Stomach (tissue), 4 donors: ENCODE results near the gene SPAG16.

Source experiments
- CTCF ChIP-seq, 7 experiments: fragments of 450-650 bp in 4 of 7; fragments of 200-600 bp in 3 of 7; sonication (generic) in 3 of 7; IDR thresholded peaks; one replicate each; pipeline ENCODE4 v1.5.1; 2016 to 2019; ENCODE audit warnings: antibody characterized with exemption in 7 of 7, control low read depth in 2 of 7, mild to moderate bottlenecking in 1 of 7
- POLR2A ChIP-seq, 4 donors: fragments of 450-650 bp; IDR thresholded peaks; one replicate each; pipeline ENCODE4 v1.6.1; 2016; ENCODE audit warnings: antibody characterized with exemption in 4 of 4, control low read depth in 2 of 4, mild to moderate bottlenecking in 1 of 4, moderate library complexity in 1 of 4
- POLR2AphosphoS5 ChIP-seq, 3 donors: sonication (generic); formaldehyde crosslinking; IDR thresholded peaks; one replicate each; pipeline ENCODE4 v1.6.1; 2016; ENCODE audit warnings: antibody characterized with exemption in 3 of 3

DNA sequence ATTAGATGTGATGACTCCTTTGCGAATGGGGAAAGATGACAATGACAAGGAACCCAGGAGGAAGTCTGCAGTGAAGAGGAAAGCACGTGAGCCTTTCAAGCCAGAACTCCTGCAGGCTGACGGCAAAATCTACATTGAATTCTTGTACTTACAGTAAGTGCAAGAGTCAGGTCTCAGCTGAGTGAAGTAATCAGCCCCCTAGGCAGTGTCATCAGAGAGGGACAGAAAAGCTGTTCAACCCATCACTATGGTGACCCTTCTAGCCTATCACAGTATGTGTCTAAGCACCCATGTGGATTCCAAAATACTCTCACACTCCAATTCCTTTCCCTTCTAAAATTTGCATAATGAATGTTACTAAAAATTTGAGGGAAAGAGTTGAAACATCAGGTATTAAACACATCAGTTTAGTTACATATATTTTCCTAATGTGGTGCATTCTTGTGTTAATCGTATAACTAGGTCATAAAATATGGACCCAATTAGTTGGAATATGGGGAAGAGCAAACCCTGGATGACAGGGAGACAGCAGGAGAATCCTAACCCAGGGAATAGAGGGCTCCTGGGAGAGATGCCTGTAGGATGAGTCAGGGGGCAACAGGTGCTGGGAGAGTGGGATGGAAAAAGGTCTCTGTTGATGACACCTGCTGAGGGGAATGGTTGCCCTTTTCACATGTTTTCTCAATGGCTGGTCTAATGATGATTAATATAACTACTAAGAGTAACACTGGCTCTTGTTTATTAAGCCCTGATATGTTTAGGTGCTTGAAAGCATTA, 1166.0 kb downstream of the SPAG16 start:
- TF ChIP-seq POLR2AphosphoS5 (IDR thresholded peaks at IDR 0.05): no peak
- no peak for TF ChIP-seq CTCF (IDR thresholded peaks at IDR 0.05)
- TF ChIP-seq POLR2A (IDR thresholded peaks at IDR 0.05): no peak
